Measurements from ENCODE around the gene GTPBP8.

- TF ChIP-seq CTCF (IDR thresholded peaks at IDR 0.05) (no peak), POLR2A (IDR thresholded peaks at IDR 0.05; ENCODE audit: low read depth) (no peak), POLR2AphosphoS5 (IDR thresholded peaks at IDR 0.05) (no peak), EP300 (IDR thresholded peaks at IDR 0.05) (no peak)
Measured at GRCh38 chr3:113002037-113002436, 11.3 kb downstream of the GTPBP8 start.
